ENCODE data around the gene ANKEF1.

GRCh38 chr20:10063482-10063881, 28.7 kb downstream of the ANKEF1 start:
- TF ChIP-seq ZNF217 (IDR thresholded peaks at IDR 0.05) = no peak
- no peak for TF ChIP-seq MAX (IDR thresholded peaks at IDR 0.05; ENCODE audit: low read depth, low read length)
- no peak for TF ChIP-seq EP300 (IDR thresholded peaks at IDR 0.05; ENCODE audit: borderline replicate concordance in 1 of 2, control insufficient read depth in 1 of 2, low read depth in 2 of 2, low read length in 2 of 2)
- no peak for TF ChIP-seq SMARCA5 (IDR thresholded peaks at IDR 0.05)

Data from GM12878 (cell line).